Loucy (cell line): ENCODE data around the gene FHOD1.

ENCODE experiments used
- H2AFZ ChIP-seq: fragments of 200-600 bp; sonication (generic); 2 replicates; pipeline ENCODE4 v1.6.0; 2016; ENCODE audit warnings: antibody characterized with exemption, mild to moderate bottlenecking, low read length, moderate library complexity
- H3F3A ChIP-seq: fragments of 200-600 bp; 2 replicates; pipeline ENCODE4 v1.6.0; 2016; ENCODE audit warnings: antibody characterized with exemption, low read depth, mild to moderate bottlenecking
- H3K27me3 ChIP-seq: fragments of 200-600 bp; sonication (generic); 2 replicates; pipeline ENCODE4 v1.6.1; 2014; ENCODE audit warnings: low read length, mild to moderate bottlenecking; ENCODE audit not compliant: insufficient read depth, poor library complexity, severe bottlenecking
- H3K36me3 ChIP-seq: fragments of 200-600 bp; sonication (generic); 2 replicates; pipeline ENCODE4 v1.6.1; 2016; ENCODE audit warnings: low read length; ENCODE audit not compliant: insufficient read depth
- H3K4me1 ChIP-seq: fragments of 200-600 bp; sonication (generic); 2 replicates; pipeline ENCODE4 v1.5.1; 2014; ENCODE audit warnings: low read length, mild to moderate bottlenecking; ENCODE audit not compliant: insufficient read depth, poor library complexity, severe bottlenecking
- H3K4me2 ChIP-seq: fragments of 200-600 bp; sonication (generic); 2 replicates; pipeline ENCODE4 v1.6.0; 2014; ENCODE audit warnings: antibody characterized with exemption, low read length, low read depth, mild to moderate bottlenecking; ENCODE audit not compliant: poor library complexity, severe bottlenecking
- H3K4me3 ChIP-seq: fragments of 200-600 bp; sonication (generic); 2 replicates; pipeline ENCODE4 v1.5.1; 2014; ENCODE audit warnings: low read length, mild to moderate bottlenecking, mixed read lengths; ENCODE audit not compliant: poor library complexity, severe bottlenecking
- H3K79me2 ChIP-seq: fragments of 200-600 bp; sonication (generic); 2 replicates; pipeline ENCODE4 v1.6.1; 2014; ENCODE audit warnings: low read length; ENCODE audit not compliant: insufficient read depth
- H3K9ac ChIP-seq: fragments of 200-600 bp; sonication (generic); 2 replicates; pipeline ENCODE4 v1.6.0; 2014; ENCODE audit warnings: mild to moderate bottlenecking, low read depth, low read length, moderate library complexity; ENCODE audit not compliant: poor library complexity, severe bottlenecking
- H3K9me2 ChIP-seq: fragments of 200-600 bp; sonication (generic); replicated peaks from 2 replicates; pipeline ENCODE4 v1.6.1; 2016; ENCODE audit warnings: low read depth, low read length, mixed read lengths
- H3K9me3 ChIP-seq: fragments of 200-600 bp; sonication (generic); 2 replicates; pipeline ENCODE4 v1.6.1; 2014; ENCODE audit warnings: mild to moderate bottlenecking, antibody characterized with exemption, low read length, low read depth; ENCODE audit not compliant: insufficient read depth
- H4K20me1 ChIP-seq: fragments of 200-600 bp; sonication (generic); 2 replicates; pipeline ENCODE4 v1.6.0; 2014; ENCODE audit warnings: antibody characterized with exemption, low read length, mild to moderate bottlenecking; ENCODE audit not compliant: insufficient read depth, poor library complexity, severe bottlenecking
- CTCF ChIP-seq: fragments of 200-600 bp; sonication (generic); conservative IDR thresholded peaks from 2 replicates; pipeline ENCODE4 v1.5.1; 2014; ENCODE audit warnings: mild to moderate bottlenecking, antibody characterized with exemption, low read length
- EZH2phosphoT487 ChIP-seq: fragments of 200-600 bp; IDR thresholded peaks from 2 replicates; pipeline ENCODE4 v1.6.1; 2018; ENCODE audit warnings: antibody characterized with exemption, mild to moderate bottlenecking, moderate library complexity, borderline replicate concordance

FHOD1 gene

GRCh38 chr16:67215706-67216105 lies 31.6 kb downstream of the FHOD1 start:
- TF ChIP-seq CTCF (no peak), EZH2phosphoT487 (no peak)
- no peaks in the 10 kb centered on the region for H3K79me2 ChIP-seq
- H3K4me2 ChIP-seq = no peak overlapping the region
- no peaks in the 10 kb centered on the region for H3F3A ChIP-seq
- no peaks in the 10 kb centered on the region for H3K36me3 ChIP-seq
- no peaks in the 10 kb centered on the region for H4K20me1 ChIP-seq
- H3K4me1 ChIP-seq = peaks cover 19% of the 10 kb centered on the region
- no peaks in the 10 kb centered on the region for H3K27me3 ChIP-seq
- H3K9ac ChIP-seq = no peak overlapping the region
- no peaks in the 10 kb centered on the region for H3K9me3 ChIP-seq
- no peaks in the 10 kb centered on the region for H3K9me2 ChIP-seq
- H3K4me3 ChIP-seq = no peak overlapping the region
- H2AFZ ChIP-seq = no peak overlapping the region

- Histone ChIP-seq H3K9ac (no peak overlapping the region), H3K27me3 (no peaks in the 10 kb centered on the region), H3F3A (no peaks in the 10 kb centered on the region), H3K79me2 (no peaks in the 10 kb centered on the region), H3K9me3 (no peaks in the 10 kb centered on the region), H3K9me2 (no peaks in the 10 kb centered on the region), H3K4me2 (no peak overlapping the region), H3K4me1 (peaks cover 19% of the 10 kb centered on the region), H3K36me3 (no peaks in the 10 kb centered on the region), H2AFZ (no peak overlapping the region), H4K20me1 (no peaks in the 10 kb centered on the region), H3K4me3 (no peak overlapping the region)
- TF ChIP-seq EZH2phosphoT487 = no peak
- no peak for TF ChIP-seq CTCF
Measured at GRCh38 chr16:67213197-67214019, 33.9 kb downstream of the FHOD1 start.

GRCh38 chr16:67212766-67213165 lies 34.5 kb downstream of the FHOD1 start:
- TF ChIP-seq EZH2phosphoT487 (no peak), CTCF (no peak)
- Histone ChIP-seq H3K4me3 (no peak overlapping the region), H3K4me2 (no peak overlapping the region), H3K9me2 (no peaks in the 10 kb centered on the region), H3K4me1 (peaks cover 19% of the 10 kb centered on the region), H3F3A (no peaks in the 10 kb centered on the region), H3K9me3 (no peaks in the 10 kb centered on the region), H3K9ac (no peak overlapping the region), H3K27me3 (no peaks in the 10 kb centered on the region), H3K36me3 (no peaks in the 10 kb centered on the region), H3K79me2 (no peaks in the 10 kb centered on the region), H2AFZ (no peak overlapping the region), H4K20me1 (no peaks in the 10 kb centered on the region)
